ENCODE measurements around the gene ABCA9.

Gene ABCA9

DNA sequence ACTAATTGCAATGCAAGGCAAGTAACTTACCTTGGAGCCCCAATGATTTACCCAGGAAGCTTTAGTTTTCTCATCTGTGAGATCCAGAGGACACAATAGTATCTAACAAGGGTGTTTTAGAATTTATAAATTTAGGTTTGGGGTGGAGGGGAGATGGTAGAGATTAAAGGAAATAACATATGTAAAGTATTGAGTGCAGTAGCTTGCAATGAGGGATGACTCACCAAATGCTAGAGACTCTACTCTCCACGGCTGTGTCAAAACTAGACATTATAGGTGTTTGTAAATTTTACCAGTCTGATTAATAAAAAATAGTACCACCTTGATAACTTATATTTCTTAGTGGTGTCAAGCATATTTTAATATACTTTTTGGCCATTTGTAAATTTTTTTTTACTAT is 3.7 kb upstream of the ABCA9 start:
- no peak for DNase-seq

DNA sequence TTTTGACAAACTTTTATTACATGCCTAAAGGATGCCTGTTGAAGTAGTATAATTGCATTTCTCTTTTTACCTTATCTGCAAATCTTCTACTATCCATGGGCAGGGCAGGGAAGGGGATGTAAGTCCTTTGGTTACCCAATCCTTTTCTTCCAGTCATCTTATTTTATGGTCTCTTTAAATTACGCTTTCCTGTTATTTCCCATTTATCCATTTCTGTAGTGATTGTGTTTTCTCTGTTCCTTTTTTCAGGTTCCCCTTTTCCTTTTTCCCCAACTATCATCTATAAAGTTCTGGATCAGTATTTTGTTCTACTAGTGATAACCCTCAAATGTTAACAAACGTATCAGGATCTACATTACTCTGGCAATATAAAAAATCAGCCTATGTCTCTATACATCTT is 3.3 kb upstream of the ABCA9 start:
- no peak for DNase-seq

DNA sequence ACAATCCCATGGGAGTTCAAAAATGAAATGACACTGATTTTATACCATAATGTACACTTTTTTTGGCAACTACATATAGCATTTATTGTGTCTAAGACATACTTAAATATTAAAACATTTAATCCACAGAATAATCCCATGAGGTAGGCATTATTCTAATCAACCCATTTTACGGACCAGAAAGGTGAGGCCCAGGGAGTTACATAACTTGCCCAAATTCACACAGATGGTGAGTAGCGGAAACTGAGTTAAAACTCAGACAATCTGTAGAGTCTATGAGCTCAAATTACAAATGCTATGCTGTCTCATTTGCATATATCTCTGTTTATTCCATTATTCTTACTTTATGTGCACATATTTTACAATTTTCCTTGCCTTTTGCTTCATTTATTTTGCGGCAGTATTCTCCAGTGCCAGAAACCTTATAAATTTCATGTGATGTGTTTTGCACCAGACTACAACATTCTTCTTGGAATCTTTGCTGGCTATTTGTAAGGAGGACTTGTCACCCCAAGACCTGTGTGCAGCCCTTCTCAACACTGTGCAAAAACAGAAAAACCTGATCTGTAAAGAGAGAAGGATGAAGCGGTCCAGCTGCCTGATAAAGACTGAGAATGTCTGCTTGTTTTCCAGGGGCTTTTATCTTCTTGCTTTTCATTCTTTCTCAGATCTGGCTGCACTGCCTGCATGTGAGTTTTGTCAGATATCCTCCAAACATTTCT is 2.3 kb upstream of the ABCA9 start:
- DNase-seq: no peak

DNA sequence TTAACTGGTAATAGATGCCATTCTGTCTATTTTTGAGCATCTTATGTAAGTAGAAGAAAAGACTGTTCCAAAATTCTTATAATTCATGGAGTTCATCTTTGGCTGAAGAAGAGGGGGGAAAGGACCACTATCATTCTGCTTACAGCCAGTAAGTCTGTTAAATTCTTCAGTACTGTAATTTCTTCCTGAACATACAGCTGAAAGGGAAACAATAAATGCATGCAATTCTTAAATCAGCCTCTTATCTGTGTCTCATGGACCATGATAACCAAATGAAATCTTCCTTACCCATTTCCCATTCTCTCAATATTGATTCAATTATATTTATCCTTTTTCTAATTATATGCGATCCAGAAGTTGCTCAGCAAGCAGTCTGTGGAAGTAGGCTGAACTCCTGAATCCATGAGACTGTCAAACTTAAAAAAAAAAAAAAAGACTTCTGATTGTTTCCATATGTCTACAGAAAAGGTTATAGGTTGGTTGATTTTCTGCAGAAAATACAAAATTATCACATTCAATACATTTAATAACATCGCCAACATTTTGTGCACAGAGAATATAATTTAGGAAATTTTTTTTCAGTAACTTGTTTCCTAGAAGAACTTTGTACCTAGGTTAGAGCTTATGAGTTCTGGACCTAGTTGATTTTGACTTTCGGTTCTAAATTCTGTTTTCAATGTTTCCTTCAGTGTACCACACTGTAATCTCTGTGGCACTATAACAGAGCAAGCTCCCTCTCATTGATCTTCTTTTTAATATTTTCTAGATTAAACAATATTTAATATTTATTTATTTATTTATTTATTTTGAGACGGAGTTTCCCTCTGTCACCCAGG is 1.2 kb upstream of the ABCA9 start:
- no peak for DNase-seq

DNA sequence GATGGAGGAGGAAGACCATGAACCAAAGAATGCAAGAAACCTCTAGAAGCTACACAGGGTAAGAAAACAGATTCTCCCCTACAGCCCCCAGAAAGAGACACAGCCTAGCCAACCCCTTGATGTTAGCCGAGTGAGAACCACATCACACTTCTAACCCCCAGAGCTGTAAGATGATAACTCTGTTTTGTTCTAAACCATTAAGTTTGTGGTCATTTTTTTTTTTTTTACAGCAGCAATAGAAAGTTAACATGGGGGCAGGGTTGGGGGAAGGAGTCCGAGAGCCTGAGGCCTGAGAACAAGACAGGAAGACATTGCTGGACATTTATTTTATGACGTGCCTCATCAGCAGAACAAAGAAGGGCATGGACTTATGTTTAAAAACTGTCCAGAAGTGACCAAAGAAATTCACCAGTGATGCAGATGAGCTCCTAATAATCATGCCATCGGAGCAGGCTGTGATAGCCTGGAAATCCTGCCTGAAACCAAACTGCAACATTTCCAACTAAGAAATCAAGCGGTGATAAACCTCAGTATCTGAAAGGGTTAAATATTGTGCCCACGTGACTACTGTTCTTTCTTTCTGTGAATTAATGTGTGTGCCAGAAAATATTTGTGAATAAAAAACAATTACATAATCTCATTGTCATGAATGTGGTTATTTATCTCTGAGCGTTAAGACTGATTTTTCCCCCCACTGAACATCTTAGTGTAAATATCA is 1.1 kb downstream of the ABCA9 start:
- DNase-seq: no peak

DNA sequence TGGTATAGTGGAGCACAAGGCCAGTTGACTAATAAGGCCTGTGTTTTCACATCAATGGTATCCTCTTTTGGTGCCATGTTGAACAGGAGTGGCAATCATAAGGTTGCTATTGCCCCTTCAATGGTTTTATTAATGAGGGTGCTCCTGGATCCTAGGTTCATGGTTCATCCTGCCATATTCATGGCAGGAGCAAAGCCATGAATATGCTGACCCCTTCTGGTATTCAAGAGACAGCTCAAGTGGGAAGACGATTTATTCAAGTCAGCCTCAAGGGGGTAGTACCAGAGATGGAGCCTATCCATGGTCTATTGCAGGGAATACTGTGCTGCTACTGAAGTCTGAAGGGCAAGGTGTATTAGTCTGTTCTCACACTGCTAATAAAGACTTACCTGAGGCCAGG is 2.6 kb downstream of the ABCA9 start:
- DNase-seq: no peak

DNA sequence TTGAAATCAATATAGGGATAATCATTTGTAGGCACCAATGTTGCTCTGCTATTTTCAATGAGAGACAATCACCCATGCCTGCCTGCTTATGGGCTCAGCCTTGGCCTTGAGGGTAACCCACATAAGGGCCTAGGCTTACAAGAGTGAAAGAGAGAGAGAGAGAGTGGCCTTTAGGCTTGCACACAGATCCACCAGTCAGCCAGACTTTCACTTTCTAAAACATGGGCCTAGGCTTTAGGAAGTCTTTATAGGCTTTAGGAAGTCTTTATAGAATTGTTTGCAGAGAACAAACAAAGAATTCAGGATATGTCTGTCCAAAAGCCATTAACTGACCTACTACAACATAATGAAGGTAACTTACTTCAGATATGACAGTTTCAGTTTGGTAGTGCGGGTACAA is 3.4 kb downstream of the ABCA9 start:
- no peak for DNase-seq

DNA sequence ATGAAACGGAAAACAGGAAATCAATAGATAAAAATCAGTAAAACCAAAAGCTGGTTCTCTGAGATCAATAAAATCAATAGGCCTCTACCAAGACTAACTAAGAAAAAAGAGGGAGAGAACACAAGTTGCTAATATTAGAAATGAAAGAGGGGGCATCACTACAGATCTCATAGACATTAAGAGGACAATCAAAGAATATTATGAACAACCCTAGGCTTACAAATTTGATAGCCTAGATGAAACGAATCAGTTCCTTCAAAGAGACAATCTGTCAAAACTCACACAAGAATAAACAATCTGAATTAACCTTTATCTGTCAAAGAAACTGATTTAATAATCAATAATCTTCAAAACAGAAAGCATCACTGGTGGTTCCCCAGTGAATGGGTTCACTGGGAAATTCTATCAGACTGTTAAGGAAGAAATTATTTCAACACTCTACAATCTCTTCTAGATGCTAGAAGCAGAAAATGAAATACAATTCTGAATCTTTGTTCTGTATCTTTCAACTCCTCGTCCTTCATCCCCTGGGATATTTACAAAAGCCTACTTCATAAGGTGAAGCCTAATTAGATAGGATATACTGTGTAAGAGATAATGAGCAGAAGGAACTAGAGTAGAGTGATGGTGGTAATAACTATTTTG is 4.4 kb downstream of the ABCA9 start:
- DNase-seq: no peak

DNA sequence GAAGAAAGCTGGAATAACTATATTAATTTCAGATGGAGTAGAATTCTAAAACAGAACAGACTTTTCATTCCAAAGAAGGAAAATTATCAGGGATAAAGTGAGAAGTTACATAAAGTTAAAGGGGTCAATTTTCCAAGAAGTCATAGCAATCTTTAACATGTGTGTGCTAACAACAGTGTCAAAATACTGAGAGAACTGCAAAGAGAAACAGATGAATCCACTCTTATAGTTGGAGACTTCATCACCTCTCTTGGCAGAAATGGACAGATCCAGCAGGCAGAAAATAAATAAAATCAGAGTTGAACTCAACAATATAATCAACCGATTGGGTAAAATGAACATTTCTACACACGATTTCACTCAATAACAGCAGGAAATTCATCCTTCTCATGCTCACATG is 5.4 kb downstream of the ABCA9 start:
- DNase-seq: no peak

DNA sequence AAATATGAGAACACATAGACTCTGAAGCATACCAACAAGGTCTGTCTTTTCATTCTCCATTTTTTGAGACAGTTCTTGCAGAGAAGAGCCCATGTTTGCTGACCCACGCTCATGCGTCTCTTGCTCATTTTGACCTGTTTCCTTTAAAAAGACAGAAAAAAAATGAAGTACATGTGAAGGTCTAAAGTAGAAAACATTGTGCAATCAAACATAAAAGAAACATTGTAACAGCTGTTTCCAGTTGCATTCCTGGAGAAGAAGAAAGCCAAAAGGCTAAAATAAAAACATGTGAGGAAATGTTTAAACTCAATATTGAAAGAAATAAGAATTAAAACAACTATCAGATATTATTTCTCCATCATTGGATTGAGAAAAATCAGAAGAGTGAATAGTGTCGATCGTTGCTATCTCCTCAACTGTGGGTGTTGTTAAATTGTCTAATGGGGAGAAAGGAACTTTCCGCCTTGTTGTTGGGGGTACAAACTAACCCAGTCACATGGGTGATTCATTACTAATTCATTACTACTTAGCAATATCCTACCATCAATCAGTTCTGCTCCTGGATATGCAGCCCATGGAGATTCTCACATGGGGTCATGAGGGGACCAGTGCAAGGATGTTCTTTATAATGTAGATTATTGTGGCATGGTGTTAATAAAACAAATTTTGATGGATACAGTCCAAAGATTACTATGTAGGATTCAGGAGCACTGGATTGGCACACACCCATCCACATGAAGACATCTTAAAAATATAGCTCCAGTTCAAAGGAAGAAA is 9.5 kb downstream of the ABCA9 start:
- no peak for DNase-seq

DNA sequence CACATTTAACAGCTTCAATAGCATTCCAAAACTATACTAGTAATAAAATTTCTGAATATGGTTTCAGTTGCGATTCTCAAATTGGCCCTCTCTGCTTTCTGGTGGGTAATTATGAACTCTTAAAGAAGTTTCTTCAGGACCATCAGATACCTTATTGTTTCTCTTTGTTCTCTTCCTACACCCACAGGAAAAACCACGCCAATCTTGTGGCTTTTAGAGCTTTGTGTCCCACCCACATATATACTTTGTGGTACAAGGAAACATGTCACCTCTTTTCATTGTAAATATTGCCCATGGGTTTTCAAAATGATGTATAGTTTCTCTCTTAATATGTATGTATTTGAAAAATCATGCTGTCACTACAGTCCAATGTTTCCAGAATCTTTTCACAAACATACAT is 12.1 kb downstream of the ABCA9 start:
- DNase-seq: no peak

DNA sequence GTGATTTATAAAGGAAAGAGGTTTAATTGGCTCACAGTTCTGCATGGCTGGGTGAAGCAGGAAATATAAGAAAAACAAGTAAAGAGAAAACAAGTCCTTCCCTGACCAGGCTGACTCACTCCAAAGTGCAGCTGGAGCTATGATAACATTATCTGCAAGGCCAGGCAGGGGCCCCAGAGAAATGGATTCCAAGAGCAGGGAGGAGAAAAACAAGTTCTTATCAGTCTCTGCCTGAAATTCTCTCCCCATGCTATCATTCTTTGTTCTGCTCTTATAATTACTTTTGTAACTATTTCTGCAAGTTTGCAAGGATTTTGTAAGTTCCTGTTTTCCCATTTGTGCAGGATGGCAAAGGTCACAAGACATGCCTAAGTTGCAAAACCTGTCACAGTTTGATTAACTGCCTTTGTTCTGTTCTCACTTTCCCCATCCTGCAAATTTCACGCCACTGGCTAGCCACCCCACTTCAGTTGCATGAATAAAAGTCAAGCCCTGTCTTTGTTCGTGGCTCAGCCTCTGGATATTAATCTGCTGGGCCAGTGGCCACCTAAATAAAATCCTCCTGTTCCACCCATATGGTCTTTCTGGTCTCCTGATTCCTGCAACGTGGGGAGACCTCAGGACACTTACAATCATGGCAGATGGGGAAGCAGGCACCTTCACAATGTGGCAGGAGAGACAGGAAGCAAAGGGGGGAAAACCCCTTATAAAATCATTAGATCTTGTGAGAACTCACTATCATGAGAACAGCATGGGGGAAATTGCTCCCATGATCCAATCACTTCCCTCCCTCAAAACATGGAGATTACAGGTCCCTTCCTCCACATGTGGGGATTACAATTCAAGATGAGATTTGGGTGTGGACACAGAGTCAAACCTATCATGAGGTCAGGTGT is 13.1 kb downstream of the ABCA9 start:
- no peak for DNase-seq

DNA sequence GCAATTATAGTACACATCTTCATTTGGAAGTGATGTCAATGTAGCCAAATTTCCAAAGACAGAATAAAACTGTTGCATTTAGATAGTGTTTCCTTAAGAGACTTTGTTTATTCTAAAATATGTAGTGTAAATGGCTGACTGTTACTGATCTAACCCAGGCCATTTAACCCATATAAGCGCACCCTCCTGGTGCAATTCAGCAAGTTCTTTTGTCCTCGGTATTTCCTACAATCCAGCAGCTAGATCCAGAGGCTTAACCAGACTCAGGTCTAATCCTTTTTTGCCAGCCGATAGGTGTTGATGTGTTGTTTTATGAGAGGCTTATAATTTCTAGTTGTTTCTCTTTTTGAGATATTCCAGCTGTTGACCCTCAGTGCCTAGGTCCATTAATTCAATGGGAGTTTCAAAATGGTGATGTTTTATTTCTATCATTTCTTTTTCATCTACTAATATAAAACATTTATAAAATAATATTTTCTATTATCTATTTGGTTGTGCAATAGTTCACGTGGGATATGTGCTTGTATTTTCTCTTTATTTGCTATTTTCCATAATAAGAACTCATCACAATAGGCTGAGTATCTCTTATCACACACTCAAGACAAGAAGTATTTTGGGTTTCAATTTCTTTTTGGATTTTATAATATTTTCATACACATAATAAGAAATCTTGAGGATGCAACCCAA is 14.5 kb downstream of the ABCA9 start:
- no peak for DNase-seq

DNA sequence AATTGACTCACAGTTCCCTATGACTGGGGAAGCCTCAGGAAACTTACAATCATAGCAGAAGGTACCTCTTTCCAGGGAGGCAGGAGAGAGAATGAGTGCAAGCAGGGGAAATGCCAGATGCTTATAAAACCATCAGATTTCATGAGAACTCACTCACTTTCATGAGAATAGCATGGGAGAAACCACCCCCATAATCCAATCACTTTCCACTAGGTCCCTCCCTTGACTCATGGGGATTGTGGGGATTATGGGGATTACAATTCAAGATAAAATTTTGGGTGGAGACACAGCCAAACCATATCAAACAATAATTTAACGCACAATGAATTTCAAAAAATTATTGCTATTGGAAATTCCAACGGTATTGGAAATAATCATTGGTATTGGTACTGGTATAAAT is 15.1 kb downstream of the ABCA9 start:
- DNase-seq: no peak

DNA sequence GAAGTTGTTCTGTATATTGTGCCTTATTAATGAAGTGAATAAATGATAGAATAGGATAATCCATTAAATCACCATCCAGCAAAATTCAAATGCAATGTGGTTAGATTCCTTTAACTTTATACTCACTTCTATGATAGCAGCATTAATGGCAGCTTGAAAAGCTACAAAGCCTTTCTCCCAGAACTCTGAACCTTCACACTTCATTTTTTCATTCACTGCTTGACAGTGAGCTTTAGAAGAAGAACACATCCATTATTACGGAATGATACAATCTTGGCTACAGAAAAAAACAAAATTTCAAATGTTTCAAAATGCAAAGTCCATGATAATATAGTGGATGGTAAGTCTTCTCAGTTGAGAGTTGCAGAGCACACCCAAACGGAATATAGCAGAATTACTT is 16.4 kb downstream of the ABCA9 start:
- no peak for DNase-seq

DNA sequence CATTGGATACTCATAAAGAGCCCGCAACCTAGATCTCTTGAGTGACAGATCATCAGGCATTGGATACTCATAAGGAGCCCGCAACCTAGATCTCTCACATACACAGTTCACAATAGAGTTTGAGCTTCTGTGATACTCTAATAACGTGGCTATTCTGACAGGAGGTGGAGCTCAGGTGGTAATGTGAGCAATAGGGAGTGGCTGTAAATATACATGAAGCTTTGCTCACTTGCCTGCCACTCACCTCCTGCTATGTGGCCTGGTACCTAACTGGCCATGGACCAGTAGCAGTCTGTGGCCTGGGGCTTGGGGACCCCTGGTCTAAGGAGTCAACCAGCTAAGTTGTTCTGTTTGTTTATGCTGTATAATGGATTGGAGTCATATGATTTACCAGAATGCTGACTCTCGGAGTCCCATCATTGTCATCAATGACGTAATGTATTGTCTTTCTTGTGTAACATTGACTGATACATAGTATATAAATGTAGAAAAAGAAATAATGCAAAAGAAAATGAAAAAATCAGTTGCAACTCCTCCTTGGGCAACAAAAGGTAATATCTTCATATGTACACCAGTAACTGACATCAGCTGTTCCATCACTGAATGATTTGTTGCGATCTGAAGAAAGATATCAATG is 17.5 kb downstream of the ABCA9 start:
- no peak for DNase-seq

DNA sequence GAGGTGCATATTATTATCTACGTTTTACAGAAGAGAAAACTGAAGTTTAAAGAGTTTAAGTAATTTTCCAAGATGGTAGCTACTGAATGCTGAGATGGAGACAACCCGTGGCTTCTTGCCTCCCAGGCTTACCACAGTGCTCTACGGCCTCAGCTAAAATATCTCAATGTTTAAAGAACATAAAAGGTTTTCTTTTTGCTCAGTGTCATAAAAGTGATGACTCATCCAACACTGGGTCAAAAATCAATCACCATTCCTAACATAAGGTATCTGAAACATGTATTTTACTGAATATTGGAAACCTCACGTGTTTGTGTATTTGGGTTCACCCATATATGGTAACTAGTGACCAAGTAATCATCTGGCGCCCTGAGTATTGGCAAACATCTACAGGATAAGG is 18.4 kb downstream of the ABCA9 start:
- DNase-seq: no peak

DNA sequence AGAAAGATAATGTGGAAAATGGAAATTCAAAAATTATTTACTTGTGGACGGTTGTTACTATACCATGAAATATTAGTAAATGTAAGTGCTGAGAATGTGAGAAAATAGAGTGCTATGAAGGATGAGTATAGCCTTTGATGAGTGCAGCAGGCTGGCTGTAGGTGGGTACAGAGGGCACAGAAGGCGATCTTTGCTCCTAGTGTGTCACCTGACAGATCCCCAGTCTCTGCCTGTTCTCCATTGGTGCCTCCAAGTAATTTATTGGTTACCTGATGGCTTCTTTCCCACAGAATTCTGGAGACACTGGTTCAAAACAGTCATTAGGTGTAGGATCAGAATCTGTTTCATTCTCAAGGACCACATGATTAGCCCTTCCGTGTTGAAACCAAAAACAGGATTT is 28.9 kb downstream of the ABCA9 start:
- DNase-seq: no peak

DNA sequence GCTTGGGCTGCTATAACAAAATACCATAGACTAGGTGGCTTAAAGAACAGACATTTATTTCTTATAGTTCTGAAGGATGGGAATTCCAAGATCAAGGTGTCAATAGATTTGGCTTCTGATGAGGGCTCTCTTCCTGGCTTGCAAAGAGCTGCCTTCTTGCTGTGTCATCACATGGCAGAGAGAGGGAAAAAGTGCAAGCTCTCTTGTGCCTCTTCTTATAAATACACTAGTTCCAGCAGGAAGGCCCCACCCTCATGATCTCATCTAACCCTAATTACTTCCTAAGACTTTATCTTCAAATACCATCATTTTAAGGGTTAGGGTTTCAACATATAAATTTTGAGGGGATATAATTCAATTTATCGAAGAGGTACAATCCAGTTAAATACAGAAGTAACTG is 30.6 kb downstream of the ABCA9 start:
- DNase-seq: no peak

DNA sequence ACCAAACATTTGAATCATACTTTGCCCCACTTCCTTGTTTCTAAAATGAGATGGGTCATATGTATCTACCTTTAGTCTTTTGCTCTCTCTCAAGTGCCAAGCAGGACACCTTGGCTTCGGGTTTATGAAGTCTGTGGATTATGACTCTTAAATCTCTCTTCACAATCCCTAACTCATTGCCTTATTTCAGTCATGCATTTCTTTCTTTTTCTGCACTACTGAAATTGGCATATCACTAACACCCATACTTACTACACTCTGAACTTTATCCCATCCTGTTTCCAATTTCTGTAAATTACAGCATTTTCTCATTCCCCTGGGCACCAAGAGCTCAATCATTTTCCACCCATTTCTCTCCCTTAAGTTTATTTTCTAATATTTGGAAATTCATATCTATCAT is 42.0 kb downstream of the ABCA9 start:
- no peak for DNase-seq

All from stimulated activated CD4-positive, alpha-beta T cell treated with anti-CD3 and anti-CD28 coated beads, Interleukin-15, amount 100 ng/mL, for 24 hours (primary cell).